Mesodermal cell (in vitro differentiated cells): ENCODE measurements around the gene L3MBTL4.

Experiments
- H3K27ac ChIP-seq: 2 replicates; pipeline ENCODE4 v1.7.0; 2013; ENCODE audit warnings: mild to moderate bottlenecking, low read depth, low read length, moderate library complexity; ENCODE audit not compliant: severe bottlenecking
- H3K36me3 ChIP-seq: 2 replicates; pipeline ENCODE4 v1.7.1; 2013; ENCODE audit warnings: mild to moderate bottlenecking, low read length, moderate library complexity; ENCODE audit not compliant: control insufficient read depth, insufficient read depth
- H3K4me1 ChIP-seq: one replicate; pipeline ENCODE4 v1.7.1; 2013; ENCODE audit warnings: mild to moderate bottlenecking, low read length; ENCODE audit not compliant: insufficient read depth, control insufficient read depth, poor library complexity, severe bottlenecking
- H3K4me3 ChIP-seq: 2 replicates; pipeline ENCODE4 v1.7.0; 2013; ENCODE audit warnings: low read length, control low read depth, mild to moderate bottlenecking; ENCODE audit not compliant: insufficient read depth, poor library complexity, severe bottlenecking; ENCODE audit errors: extremely low read depth
- H3K9me3 ChIP-seq: 2 replicates; pipeline ENCODE4 v1.7.1; 2013; ENCODE audit warnings: mild to moderate bottlenecking, low read length, moderate library complexity; ENCODE audit not compliant: control insufficient read depth
- WGBS, 2 experiments: methylation state at CpG; one replicate each; pipeline ENCODE4 v1.1.5; 2013; ENCODE audit warnings: missing lambda C conversion rate in 2 of 2; ENCODE audit not compliant: insufficient coverage in 2 of 2; 5-methylcytosine and 5-hydroxymethylcytosine counted together

Gene L3MBTL4

DNA sequence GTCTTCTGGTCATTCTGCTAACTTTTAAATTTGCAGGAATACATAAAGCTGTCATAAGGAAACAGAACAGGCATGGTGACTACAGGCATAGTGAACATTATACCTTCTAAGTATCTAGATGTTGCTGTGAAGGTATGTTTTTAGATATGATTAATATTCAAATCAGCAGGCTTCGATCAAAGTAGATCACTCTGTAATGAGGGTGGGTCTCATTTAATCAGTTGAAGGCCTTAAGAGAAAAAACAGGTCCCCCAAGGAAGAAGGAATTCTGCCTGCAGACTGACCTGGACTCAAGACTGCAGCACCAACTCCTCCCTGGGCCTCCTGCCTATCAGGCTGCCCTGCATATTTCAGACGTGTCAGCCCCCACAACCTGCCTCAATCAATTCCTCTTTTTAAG, 104.0 kb downstream of the L3MBTL4 start:
- WGBS, 2 experiments = 79 to 80% methylated on average over 1 to 2 of the region's 2 CpGs
- Histone ChIP-seq H3K9me3 (no peaks in the 10 kb centered on the region), H3K27ac (no peak overlapping the region), H3K36me3 (no peaks in the 10 kb centered on the region), H3K4me1 (no peaks in the 10 kb centered on the region), H3K4me3 (no peak overlapping the region)

DNA sequence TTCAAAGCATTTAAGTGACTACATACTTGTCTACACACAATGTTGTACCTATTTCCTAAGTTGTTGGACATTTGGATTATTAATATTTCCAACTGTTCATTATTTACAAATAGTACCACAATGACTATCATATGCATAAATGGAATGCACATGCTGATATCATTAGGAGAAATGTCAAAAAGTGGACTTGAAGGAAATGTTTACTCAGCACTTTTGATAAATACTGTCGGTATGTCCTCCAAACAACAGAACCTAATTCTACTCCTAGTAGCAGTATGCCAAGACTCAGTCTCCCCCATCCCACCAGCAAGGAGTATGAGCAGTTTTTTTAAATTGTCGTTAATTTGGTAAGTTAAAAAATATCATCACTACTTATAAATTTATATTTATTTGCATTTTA, 116.8 kb downstream of the L3MBTL4 start:
- Histone ChIP-seq H3K4me1 (peaks cover 5% of the 10 kb centered on the region), H3K27ac (no peak overlapping the region), H3K36me3 (no peaks in the 10 kb centered on the region), H3K9me3 (no peaks in the 10 kb centered on the region), H3K4me3 (no peak overlapping the region)
- no CpG with 5 or more reads among the region's 2 CpGs for WGBS, 2 experiments

DNA sequence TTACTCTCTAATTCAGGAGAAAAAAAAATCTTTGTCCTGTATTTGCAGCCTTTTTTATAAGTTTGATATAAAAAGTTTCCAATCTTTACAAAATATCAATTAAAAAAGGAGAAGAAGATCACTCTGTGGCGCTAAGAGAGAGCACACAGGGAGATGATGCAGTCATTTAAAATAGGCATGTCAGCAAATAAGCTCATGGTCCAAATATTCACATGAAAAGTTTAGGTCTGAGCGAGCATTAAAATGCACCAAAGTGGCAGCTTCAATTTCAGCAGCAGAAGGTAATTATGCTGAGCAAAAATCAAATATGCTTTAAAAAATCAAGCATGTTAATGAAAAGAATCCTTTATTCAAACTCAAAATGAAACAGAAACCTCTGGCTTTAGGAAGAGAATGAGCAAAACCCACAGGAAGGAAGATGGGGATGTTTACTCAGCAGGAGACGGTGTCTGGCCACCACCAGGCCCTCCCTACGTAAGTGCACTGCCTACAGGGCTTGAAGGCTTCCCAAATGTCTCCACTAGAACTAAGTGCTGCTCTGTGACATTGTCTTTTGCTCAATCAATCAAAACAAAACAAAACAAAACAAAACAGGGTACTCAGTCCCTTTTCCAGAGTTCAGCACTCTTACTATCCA, 120.4 kb downstream of the L3MBTL4 start:
- 67 to 90% methylated on average over 2 of the region's 4 CpGs for whole genome bisulfite sequencing, 2 experiments

DNA sequence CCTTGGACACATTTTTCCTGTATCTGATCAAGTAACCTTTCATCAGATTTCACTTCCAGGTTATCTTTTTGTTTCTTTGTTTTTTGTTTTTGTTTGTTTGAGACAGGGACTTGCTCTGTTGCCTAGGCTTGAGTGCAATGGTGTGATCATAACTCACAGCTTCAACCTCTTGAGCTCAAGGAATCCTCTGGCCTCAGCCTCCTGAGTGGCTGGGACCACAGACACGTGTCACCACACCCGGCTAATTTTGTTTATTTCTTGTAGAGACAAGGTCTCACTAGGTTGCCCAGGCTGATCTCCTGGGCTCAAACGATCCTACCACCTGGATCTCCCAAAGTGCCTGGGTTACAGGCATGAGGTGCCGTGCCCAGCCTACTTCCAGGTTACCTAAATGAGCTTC, 124.9 kb downstream of the L3MBTL4 start:
- no peak overlapping the region for H3K27ac ChIP-seq
- H3K4me1 ChIP-seq = peaks cover 5% of the 10 kb centered on the region
- no peaks in the 10 kb centered on the region for H3K9me3 ChIP-seq
- H3K4me3 ChIP-seq = no peak overlapping the region
- 87 to 100% methylated on average over 2 to 3 of the region's 4 CpGs for WGBS, 2 experiments
- H3K36me3 ChIP-seq = no peaks in the 10 kb centered on the region

More for the DNA sequence above, 120.4 kb downstream of the L3MBTL4 start:
- Histone ChIP-seq H3K27ac (no peak overlapping the region), H3K9me3 (no peaks in the 10 kb centered on the region), H3K36me3 (no peaks in the 10 kb centered on the region), H3K4me3 (no peak overlapping the region), H3K4me1 (peaks cover 5% of the 10 kb centered on the region)

DNA sequence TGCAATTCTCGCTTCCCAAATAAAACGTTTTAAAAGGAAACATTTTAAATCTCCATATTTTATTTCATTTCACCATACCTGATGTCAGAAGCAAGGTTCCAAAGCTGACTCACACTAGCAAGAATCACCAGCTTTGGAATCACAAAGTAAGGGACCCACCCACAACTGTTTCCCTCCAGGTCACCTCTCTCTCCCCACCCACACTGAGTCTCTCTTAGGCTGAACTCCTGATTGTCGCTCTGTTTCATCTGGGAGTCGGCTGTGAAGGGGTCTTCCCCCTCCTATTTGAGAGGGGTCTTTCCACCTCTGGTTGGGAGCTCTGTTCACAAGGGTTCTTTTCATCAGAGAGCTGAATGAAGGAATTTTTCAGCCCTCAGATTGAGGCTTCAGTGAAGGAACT, 128.1 kb downstream of the L3MBTL4 start:
- Histone ChIP-seq H3K27ac (no peak overlapping the region), H3K4me1 (no peaks in the 10 kb centered on the region), H3K9me3 (no peaks in the 10 kb centered on the region), H3K36me3 (no peaks in the 10 kb centered on the region), H3K4me3 (no peak overlapping the region)
- 68 to 89% methylated on average over 2 of the region's 4 CpGs for WGBS, 2 experiments

DNA sequence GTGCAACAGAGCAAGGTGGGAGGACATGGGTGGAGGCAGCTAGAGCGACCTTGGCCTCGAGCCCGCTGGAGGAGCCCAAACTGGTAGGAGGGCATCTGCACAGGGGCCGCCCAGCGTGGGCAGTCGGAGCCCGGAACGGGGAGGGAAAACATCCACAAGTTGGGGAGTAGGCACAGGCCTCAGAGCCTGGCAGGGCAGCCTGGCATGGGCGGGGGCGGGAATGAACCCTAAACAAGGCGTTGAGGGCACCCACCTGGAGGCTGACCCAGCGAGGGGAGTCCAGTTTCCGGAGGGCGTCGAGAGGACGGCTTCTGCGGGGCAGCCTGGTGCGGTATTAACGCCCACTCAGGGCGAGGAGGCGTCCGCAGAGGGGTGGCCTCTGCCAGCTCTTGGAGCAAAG, 129.9 kb downstream of the L3MBTL4 start:
- no peak overlapping the region for H3K4me3 ChIP-seq
- no peaks in the 10 kb centered on the region for H3K4me1 ChIP-seq
- H3K9me3 ChIP-seq = no peaks in the 10 kb centered on the region
- H3K27ac ChIP-seq = no peak overlapping the region
- no peaks in the 10 kb centered on the region for H3K36me3 ChIP-seq
- 92 to 97% methylated on average over 21 to 22 of the region's 22 CpGs for WGBS, 2 experiments

DNA sequence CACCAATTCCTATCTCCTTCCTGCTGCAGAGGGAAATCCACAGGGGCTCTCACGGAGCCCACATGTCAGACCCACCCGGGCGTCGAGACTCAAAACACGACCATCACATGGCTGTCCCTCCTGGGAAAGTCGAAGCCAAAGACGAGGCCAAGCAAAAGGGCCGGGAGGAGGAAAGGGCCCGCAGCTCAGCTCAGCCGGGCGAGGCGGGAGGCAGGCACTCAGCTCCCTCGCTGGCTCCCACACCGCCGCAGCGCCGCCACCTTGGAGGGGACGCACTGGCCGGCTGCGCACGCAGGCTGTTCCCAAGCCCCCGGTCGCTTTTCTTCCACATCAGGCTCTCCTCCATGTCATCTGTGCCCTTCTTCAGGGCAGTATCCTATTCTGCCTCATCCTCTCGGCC, 130.4 kb downstream of the L3MBTL4 start:
- H3K4me1 ChIP-seq = no peaks in the 10 kb centered on the region
- no peaks in the 10 kb centered on the region for H3K9me3 ChIP-seq
- 94 to 96% methylated on average over 16 to 24 of the region's 24 CpGs for WGBS, 2 experiments
- no peak overlapping the region for H3K4me3 ChIP-seq
- H3K27ac ChIP-seq = no peak overlapping the region
- no peaks in the 10 kb centered on the region for H3K36me3 ChIP-seq

DNA sequence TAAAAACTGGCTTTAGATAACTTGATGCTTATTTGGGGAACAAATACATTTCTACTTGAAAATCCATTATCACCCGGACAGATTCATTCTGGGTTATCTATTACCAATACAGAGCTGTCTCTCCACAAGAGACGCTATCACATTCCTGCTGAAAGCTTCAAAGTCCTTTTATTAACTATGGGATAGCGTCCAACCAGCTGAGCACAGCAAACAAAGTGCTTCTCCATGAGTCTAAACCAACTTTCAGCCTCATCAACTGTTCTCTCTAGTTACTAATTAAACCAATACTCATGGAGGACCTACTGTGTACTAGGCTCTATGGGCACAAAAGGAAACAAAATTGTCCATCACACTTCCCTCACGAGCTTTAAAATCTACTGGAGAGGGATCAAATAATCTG, 132.8 kb downstream of the L3MBTL4 start:
- H3K27ac ChIP-seq = no peak overlapping the region
- WGBS, 2 experiments = 50 to 67% methylated on average over 2 to 3 of the region's 4 CpGs
- no peaks in the 10 kb centered on the region for H3K9me3 ChIP-seq
- H3K4me1 ChIP-seq = no peaks in the 10 kb centered on the region
- no peaks in the 10 kb centered on the region for H3K36me3 ChIP-seq
- no peak overlapping the region for H3K4me3 ChIP-seq

DNA sequence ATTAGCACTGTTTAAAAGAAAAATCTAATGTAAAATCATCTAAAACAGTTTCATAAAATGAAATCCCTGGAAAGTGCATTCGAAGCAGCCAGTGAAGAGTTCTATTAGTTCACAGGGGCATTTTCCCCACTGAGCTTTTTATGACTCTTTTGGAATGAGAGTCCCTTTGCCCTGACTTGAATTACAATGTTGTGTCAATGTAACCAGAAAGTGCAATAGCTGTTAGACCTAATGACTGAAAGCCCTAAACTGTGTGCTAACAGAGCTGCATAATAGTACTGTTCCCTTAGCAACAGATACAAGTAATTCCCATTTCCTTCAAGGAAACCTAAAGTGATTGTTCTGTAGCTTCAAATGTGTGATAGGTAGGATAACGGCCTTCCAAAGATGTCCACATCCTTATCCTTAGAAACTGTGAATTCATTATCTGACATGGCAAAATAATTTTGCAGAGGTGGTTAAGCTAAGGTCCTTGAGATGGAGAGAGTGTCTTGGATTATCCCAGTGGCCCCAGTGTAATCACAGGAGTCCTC, 134.4 kb downstream of the L3MBTL4 start:
- Histone ChIP-seq H3K27ac (no peak overlapping the region), H3K4me3 (no peak overlapping the region), H3K4me1 (no peaks in the 10 kb centered on the region), H3K9me3 (no peaks in the 10 kb centered on the region), H3K36me3 (no peaks in the 10 kb centered on the region)
- 93 to 100% methylated on average over 1 to 2 of the region's 2 CpGs for WGBS, 2 experiments

DNA sequence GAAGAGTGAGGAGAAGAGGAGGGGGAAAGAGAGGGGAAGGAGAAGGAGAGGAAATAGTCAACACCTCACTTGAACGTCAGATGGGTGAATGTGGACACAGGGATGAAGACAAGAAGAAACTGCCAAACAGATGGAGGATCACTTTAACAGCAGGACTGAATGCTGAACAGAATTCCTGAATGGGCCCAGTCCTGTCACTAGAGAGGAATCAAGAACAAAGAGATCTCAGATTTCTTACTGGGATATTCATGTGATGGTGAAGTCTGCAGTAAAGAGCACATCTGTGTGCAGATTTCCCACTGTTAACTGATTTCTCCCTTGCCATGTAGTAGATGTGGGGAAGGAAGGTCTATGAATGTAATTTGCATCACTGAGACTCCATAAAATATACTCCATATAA, 135.4 kb downstream of the L3MBTL4 start:
- Histone ChIP-seq H3K9me3 (no peaks in the 10 kb centered on the region), H3K27ac (no peak overlapping the region)
- 57 to 92% methylated on average over 1 of the region's 1 CpG for WGBS, 2 experiments

DNA sequence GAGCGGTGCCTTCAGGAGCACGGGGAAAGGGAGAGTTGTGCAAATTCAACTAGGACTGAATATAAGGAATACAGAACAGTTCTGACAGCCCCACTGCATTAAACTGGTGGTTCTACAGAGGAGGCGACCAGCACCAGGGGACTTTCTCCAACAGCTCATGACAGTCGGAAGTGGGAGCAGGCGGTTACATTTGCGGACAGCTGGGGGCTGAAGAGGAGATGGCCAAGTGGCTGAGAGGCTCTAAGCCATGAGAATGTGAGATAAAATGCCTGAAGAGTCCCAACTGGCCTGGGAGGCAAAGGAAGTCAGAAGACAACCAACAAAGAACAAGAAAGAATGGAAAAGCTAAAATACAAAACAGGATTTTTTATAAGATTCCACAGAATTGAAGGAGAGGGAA, 141.3 kb downstream of the L3MBTL4 start:
- WGBS, 2 experiments = 89 to 90% methylated on average over 2 to 3 of the region's 6 CpGs
- no peak overlapping the region for H3K27ac ChIP-seq
- no peaks in the 10 kb centered on the region for H3K4me1 ChIP-seq
- no peak overlapping the region for H3K4me3 ChIP-seq
- no peaks in the 10 kb centered on the region for H3K36me3 ChIP-seq
- H3K9me3 ChIP-seq = no peaks in the 10 kb centered on the region

More for the DNA sequence above, 135.4 kb downstream of the L3MBTL4 start:
- Histone ChIP-seq H3K4me3 (no peak overlapping the region), H3K4me1 (no peaks in the 10 kb centered on the region), H3K36me3 (no peaks in the 10 kb centered on the region)
